GM10248 (cell line): ENCODE data around the gene TRANK1.
"Not testable (repeated sequence)": the region's sequence is repeated elsewhere in the genome, so short reads cannot be mapped to it uniquely, and the experiment has no call there.

Experiments used
- CTCF ChIA-PET: fragments of 300-600 bp; sonication (Branson Sonifier 250); formaldehyde crosslinking; extraction: SDS; loops from one replicate; lab custom pipeline; 2021; ENCODE audit warnings: antibody characterized with exemption; lab: Yijun Ruan, JAX
- POLR2A ChIA-PET: fragments of 350-650 bp; sonication (Branson Sonifier 250); formaldehyde crosslinking; extraction: SDS; loops from one replicate; lab custom pipeline; 2020; ENCODE audit warnings: antibody characterized with exemption; lab: Yijun Ruan, JAX
- DNase-seq: peaks from one replicate; pipeline ENCODE4 v3.0.0; 2012; ENCODE audit errors: extremely low spot score
- CTCF ChIP-seq: IDR thresholded peaks from 2 replicates; pipeline ENCODE4 v1.5.1; 2012; ENCODE audit warnings: mild to moderate bottlenecking, low read depth; ENCODE audit errors: extremely low read depth, missing control alignments, control extremely low read depth

The TRANK1 gene

GRCh38 chr3:36969540-36970432, 24.9 kb upstream of the TRANK1 start:
- ChIA-PET CTCF (interaction anchor here (1.1 to 7.5 kb wide), 7 partner anchors 11 to 101 kb away, joined by 3 to 83 read pairs (median 4); partner anchors contain the start of genes EPM2AIP1 and MLH1), POLR2A (interaction anchor here (1.1 to 1.2 kb wide), 2 partner anchors 21 to 23 kb away, joined by 3 to 7 read pairs; partner anchors contain the start of genes EPM2AIP1 and MLH1)
- no peak for TF ChIP-seq CTCF
- peak; percentile 82 for DNase-seq

GRCh38 chr3:36969085-36969484, 24.2 kb upstream of the TRANK1 start:
- ChIA-PET POLR2A (interaction anchor here (1.2 kb wide), 1 partner anchor 24 kb away, joined by 7 read pairs; the partner anchor contains the start of genes EPM2AIP1 and MLH1), CTCF (interaction anchor here (0.6 to 7.5 kb wide), 7 partner anchors 10 to 100 kb away, joined by 3 to 83 read pairs (median 4); partner anchors contain the start of genes EPM2AIP1 and MLH1)
- DNase-seq, result no peak
- TF ChIP-seq CTCF, result no peak

- no peak for DNase-seq
- CTCF ChIA-PET, result interaction anchor here (1.0 to 1.4 kb wide), 3 partner anchors 8 to 27 kb away, joined by 3 to 6 read pairs (median 4); partner anchors contain the start of genes EPM2AIP1 and MLH1
Measured at GRCh38 chr3:36965440-36965839, 20.6 kb upstream of the TRANK1 start.

GRCh38 chr3:36964817-36965216, 20.0 kb upstream of the TRANK1 start:
- ChIA-PET POLR2A (no interaction called here), CTCF (no interaction called here)
- DNase-seq, result no peak
- no peak for TF ChIP-seq CTCF

More at GRCh38 chr3:36965440-36965839, 20.6 kb upstream of the TRANK1 start:
- POLR2A ChIA-PET, result no interaction called here
- TF ChIP-seq CTCF, result no peak

GRCh38 chr3:36964331-36964730, 19.5 kb upstream of the TRANK1 start:
- CTCF ChIA-PET, result interaction anchor here (1.1 kb wide), 1 partner anchor 9 kb away, joined by 3 read pairs; no protein-coding TSS in a partner anchor
- no peak for TF ChIP-seq CTCF
- DNase-seq, result no peak
- POLR2A ChIA-PET, result no interaction called here

- DNase-seq, POLR2A ChIA-PET: not testable (repeated sequence)
- CTCF ChIA-PET, result interaction anchor here (1.0 kb wide), 1 partner anchor 55 kb away, joined by 3 read pairs; no protein-coding TSS in a partner anchor
Measured at GRCh38 chr3:36963008-36963407, 18.2 kb upstream of the TRANK1 start.
